Cardiac muscle cell (in vitro differentiated cells and primary cell): Measurements from ENCODE around the gene MSRB1. TPM values are rescaled to one million over a fixed set of nuclear protein-coding genes. Genes with fewer than 3 reads are reported as not detected.

Experiments
- DNase-seq, 2 donors: peaks; one replicate each; pipeline versions ENCODE4 v3.0.0 to v3.0.0-alpha.2; 2010 to 2017; ENCODE audit warnings: low read depth in 1 of 2, low spot score in 1 of 2
- H3K27ac ChIP-seq: fragments of 200-600 bp; sonication (generic); 2 replicates; pipeline ENCODE4 v1.5.1; 2016
- H3K27me3 ChIP-seq: fragments of 200-600 bp; sonication (generic); 2 replicates; pipeline ENCODE4 v1.6.0; 2016; ENCODE audit warnings: control low read depth
- H3K36me3 ChIP-seq: fragments of 200-600 bp; sonication (generic); 2 replicates; pipeline ENCODE4 v1.5.1; 2016; ENCODE audit warnings: control low read depth
- H3K4me1 ChIP-seq: fragments of 200-600 bp; sonication (generic); 2 replicates; pipeline ENCODE4 v1.8.1; 2017; ENCODE audit warnings: low read depth, mild to moderate bottlenecking, mixed run types
- H3K4me3 ChIP-seq: fragments of 200-600 bp; sonication (generic); 2 replicates; pipeline ENCODE4 v1.5.1; 2016; ENCODE audit warnings: mild to moderate bottlenecking
- H3K9me3 ChIP-seq: fragments of 200-600 bp; sonication (generic); 2 replicates; pipeline ENCODE4 v1.5.1; 2017; ENCODE audit warnings: low read depth, mild to moderate bottlenecking, control low read depth
- polyA plus RNA-seq: library from polyadenylated mRNA; unstranded; fragments of >200 nt; fragmentation: Nextera tagmentation; extraction: Ambion mirVana; gene quantifications from 2 replicates; pipeline ENCODE4 v1.2.1, GENCODE V29; 2016
- total RNA-seq: library from RNA; depleted of rRNA; stranded (reverse); fragments of >200 nt; gene quantifications from 2 replicates; pipeline ENCODE4 v1.2.3, GENCODE V29; 2016
- TF ChIP-seq, protein P1 (sequence below): IDR thresholded peaks from 2 replicates; pipeline ENCODE4 v1.5.1; 2012; ENCODE audit warnings: low read depth, mild to moderate bottlenecking, low read length

Gene MSRB1
- total and polyA plus RNA-seq, 2 experiments from 2014 or later = 13.6 to 35.1 TPM

DNA sequence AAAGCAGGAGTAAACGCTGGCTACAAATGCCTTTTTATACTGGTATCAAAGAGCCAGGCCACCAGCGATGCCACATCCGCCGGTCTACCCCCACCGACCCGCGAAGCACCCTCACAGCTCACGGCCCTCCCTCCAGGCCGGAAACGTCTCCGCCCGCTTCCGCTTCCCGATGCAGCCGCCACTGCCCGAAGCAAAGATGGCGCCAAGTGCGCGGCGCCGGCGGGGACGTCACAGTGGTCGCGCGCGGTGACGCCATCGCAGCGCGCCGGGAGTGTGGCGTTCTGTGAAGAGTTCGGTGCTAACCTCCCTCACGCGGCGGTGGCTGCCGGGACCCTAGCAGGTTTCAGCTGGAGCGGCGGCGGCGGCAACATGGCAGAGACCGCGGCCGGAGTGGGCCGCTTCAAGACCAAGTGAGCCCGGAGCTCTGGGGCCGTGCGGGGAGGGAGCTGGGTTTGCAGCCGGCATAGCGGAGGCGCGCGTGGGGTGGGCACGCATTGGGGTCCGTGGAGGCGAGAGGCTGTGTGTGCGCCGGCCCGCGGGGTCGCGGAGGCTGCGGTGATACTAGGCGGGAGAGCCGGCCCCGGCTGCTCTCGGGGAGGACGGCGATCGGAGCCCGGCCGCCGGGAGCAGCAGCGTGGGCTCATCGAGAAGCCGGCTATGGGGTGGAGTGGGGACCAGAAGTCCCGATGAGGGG lies 28.9 kb upstream of the MSRB1 start, which contains the start of gene TBL3:
Gene TBL3 (plus strand): TSS at position 258 of the 694 bp plus-strand sequence. CDS start 112 bp downstream, at position 370.
- Histone ChIP-seq H3K36me3 (peaks cover 11% of the 10 kb centered on the region), H3K27me3 (no peaks in the 10 kb centered on the region), H3K27ac (peak within 1 kb of the TSS; percentile 70), H3K4me3 (peak within 1 kb of the TSS; percentile 78), H3K9me3 (no peaks in the 10 kb centered on the region), H3K4me1 (peaks cover 5% of the 10 kb centered on the region)
- DNase-seq = peak; percentile 93 to 97
- TF ChIP-seq, protein P1, sequence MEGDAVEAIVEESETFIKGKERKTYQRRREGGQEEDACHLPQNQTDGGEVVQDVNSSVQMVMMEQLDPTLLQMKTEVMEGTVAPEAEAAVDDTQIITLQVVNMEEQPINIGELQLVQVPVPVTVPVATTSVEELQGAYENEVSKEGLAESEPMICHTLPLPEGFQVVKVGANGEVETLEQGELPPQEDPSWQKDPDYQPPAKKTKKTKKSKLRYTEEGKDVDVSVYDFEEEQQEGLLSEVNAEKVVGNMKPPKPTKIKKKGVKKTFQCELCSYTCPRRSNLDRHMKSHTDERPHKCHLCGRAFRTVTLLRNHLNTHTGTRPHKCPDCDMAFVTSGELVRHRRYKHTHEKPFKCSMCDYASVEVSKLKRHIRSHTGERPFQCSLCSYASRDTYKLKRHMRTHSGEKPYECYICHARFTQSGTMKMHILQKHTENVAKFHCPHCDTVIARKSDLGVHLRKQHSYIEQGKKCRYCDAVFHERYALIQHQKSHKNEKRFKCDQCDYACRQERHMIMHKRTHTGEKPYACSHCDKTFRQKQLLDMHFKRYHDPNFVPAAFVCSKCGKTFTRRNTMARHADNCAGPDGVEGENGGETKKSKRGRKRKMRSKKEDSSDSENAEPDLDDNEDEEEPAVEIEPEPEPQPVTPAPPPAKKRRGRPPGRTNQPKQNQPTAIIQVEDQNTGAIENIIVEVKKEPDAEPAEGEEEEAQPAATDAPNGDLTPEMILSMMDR = no peak

DNA sequence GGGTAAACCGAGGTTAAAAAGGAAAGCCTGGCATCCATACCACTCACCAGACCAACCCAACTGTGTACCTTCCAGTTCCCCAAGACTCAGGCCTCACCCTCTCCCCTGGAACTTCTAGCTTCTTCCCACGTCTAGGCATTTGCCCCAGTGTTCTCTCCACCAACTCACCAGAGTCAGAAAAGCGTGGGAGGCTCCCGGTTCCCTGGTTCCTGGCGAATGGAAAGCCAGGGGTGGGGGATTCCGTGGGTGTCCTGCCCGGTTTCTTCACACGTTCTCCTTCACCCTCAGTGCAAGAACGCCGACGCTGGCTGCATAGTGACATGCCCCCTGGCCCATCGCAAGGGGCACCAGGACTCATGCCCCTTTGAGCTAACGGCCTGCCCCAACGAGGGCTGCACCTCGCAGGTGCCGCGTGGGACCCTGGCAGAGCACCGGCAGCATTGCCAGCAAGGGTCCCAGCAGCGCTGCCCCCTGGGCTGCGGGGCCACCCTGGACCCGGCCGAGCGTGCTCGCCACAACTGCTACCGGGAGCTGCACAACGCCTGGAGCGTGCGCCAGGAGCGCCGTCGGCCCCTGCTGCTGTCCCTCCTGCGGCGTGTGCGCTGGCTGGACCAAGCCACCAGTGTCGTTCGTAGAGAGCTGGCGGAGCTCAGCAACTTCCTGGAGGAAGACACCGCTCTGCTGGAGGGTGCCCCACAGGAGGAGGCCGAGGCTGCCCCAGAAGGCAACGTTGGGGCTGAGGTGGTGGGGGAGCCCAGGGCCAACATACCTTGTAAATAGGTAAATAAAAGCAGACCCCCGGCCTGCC lies 25.4 kb upstream of the MSRB1 start:
- no peaks in the 10 kb centered on the region for H3K9me3 ChIP-seq
- no peaks in the 10 kb centered on the region for H3K27me3 ChIP-seq
- no peak overlapping the region for H3K4me3 ChIP-seq
- no peak overlapping the region for H3K27ac ChIP-seq
- TF ChIP-seq, protein P1 = no peak
- peaks cover 13% of the 10 kb centered on the region for H3K4me1 ChIP-seq
- DNase-seq = no peak
- H3K36me3 ChIP-seq = no peaks in the 10 kb centered on the region

DNA sequence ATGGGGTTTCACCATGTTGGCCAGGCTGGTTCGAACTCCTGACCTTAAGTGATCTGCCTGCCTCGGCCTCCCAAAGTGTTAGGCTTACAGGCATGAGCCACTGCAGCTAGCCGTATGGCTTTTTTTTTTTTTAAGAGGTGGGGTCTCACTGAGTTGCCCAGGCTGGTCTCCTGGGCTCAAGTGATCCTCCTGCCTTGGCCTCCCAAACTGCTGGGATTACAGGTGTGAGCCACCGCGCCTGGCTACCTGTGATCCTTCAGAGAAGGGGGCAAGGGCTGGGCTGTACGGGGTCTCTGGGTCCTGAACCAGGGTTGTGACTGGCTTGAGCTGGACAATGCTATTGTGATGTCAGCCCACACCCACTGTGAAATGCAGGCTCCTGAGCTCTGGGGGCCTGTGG lies 23.5 kb upstream of the MSRB1 start, which contains the start of gene RNF151:
Gene RNF151 (plus strand): TSS at position 397 of the 400 bp plus-strand sequence. CDS start 26 bp downstream, outside the sequence.
- no peak within 1 kb of the TSS for H3K27ac ChIP-seq
- DNase-seq = no peak
- TF ChIP-seq, protein P1 = no peak

DNA sequence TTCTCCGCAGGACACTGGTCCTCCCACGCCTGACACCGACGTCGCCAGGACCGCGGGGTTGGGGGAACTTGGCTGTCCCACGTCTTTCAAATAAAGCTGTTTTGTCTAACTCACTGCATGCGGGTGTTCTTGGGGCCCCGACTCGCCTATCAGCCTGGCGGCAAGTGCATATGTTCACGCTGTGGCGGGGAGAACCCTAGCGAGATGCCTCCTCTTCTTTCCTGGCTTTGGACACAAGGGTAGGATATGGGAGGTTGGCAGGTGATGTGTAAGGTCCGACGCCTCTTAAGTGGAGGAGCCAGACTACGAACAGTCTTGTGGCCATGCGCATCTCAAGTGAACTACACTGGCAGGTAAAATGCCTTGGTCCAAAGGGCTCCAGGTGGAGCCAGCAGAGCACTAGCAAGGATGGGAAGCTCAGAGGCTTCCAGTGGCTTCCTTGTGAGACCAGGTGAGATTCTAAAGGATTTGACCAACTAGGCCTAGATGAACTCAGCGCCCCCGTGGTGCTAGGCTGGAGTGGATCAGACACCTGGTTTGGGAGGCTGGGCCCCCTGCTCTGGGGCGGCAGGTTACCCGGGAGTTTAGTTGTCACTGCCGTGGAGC lies 22.5 kb upstream of the MSRB1 start:
- Histone ChIP-seq H3K27ac (peak overlapping the region; percentile 95), H3K36me3 (peaks cover 21% of the 10 kb centered on the region), H3K4me1 (peaks cover 10% of the 10 kb centered on the region), H3K9me3 (no peaks in the 10 kb centered on the region), H3K4me3 (peak overlapping the region; percentile 93), H3K27me3 (no peaks in the 10 kb centered on the region)
- TF ChIP-seq, protein P1 = no peak
- no peak for DNase-seq

More for the DNA sequence above, 23.5 kb upstream of the MSRB1 start, which contains the start of gene RNF151:
- Histone ChIP-seq H3K9me3 (no peaks in the 10 kb centered on the region), H3K4me3 (peak within 1 kb of the TSS; percentile 93), H3K27me3 (no peaks in the 10 kb centered on the region), H3K36me3 (peaks cover 16% of the 10 kb centered on the region), H3K4me1 (peaks cover 8% of the 10 kb centered on the region)
